Measurements from ENCODE around the gene R3HCC1L.

DNA sequence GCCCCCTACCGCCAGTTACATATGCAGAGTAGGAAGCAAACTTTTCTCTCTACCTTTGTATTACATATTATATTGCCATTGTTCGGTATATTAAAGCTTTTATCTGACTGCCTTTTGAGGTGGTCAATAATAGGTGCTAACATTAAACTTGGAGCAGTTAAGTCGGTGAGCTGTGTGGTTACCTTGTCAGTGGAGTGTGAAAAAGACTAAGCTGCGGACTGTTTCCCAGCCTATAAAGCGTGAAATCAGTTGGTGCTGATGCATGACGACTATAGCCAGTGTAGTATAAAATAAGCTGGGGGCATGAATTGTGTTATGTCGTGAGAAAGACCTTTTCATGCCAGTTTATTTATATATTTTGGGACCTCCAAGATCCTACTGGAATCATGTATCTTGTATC is 33.7 kb downstream of the R3HCC1L start:
- no peak for TF ChIP-seq POLR2A (IDR thresholded peaks at IDR 0.05)
- TF ChIP-seq, protein P1, sequence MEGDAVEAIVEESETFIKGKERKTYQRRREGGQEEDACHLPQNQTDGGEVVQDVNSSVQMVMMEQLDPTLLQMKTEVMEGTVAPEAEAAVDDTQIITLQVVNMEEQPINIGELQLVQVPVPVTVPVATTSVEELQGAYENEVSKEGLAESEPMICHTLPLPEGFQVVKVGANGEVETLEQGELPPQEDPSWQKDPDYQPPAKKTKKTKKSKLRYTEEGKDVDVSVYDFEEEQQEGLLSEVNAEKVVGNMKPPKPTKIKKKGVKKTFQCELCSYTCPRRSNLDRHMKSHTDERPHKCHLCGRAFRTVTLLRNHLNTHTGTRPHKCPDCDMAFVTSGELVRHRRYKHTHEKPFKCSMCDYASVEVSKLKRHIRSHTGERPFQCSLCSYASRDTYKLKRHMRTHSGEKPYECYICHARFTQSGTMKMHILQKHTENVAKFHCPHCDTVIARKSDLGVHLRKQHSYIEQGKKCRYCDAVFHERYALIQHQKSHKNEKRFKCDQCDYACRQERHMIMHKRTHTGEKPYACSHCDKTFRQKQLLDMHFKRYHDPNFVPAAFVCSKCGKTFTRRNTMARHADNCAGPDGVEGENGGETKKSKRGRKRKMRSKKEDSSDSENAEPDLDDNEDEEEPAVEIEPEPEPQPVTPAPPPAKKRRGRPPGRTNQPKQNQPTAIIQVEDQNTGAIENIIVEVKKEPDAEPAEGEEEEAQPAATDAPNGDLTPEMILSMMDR (IDR thresholded peaks at IDR 0.05) = no peak

Measured in Peyer's patch (tissue), 4 donors.